H1 (cell line): Measurements from ENCODE around the gene CEP350.

Source experiments
- ATF2 ChIP-seq: IDR thresholded peaks from 2 replicates; pipeline ENCODE4 v1.6.1; 2012; ENCODE audit warnings: low read length, inconsistent platforms
- CBX5 ChIP-seq: fragments of 300-800, 300-1000 bp; sonication (generic); IDR thresholded peaks from 2 replicates; pipeline ENCODE4 v1.7.1; 2016; ENCODE audit warnings: antibody characterized with exemption, low read length, low read depth
- CTCF ChIP-seq, 3 experiments: IDR thresholded peaks; 1 replicate in 2 of 3; 2 replicates in 1 of 3; pipeline versions ENCODE4 v1.5.1 to v1.6.1; 2011; ENCODE audit warnings: low read length in 3 of 3, mild to moderate bottlenecking in 3 of 3, inconsistent platforms in 2 of 3, low read depth in 1 of 3, moderate library complexity in 1 of 3; ENCODE audit not compliant: insufficient read depth in 1 of 3; ENCODE audit errors: control extremely low read depth in 1 of 3
- EP300 ChIP-seq, 2 experiments: IDR thresholded peaks; 1 replicate in 1 of 2; 2 replicates in 1 of 2; pipeline ENCODE4 v1.6.1; 2011 to 2012; ENCODE audit warnings: low read depth in 2 of 2, low read length in 2 of 2, mild to moderate bottlenecking in 2 of 2, borderline replicate concordance in 1 of 2, inconsistent platforms in 1 of 2, moderate library complexity in 1 of 2
- GTF2F1 ChIP-seq: IDR thresholded peaks from 2 replicates; pipeline ENCODE4 v1.6.1; 2012; ENCODE audit warnings: low read depth, low read length, improper control_type of control experiment, borderline replicate concordance
- HDAC2 ChIP-seq, 2 experiments: fragments of 300-600 bp in 1 of 2; sonication (generic) in 1 of 2; IDR thresholded peaks; 2 replicates each; pipeline ENCODE4 v1.6.1; 2011 to 2012; ENCODE audit warnings: low read depth in 2 of 2, low read length in 2 of 2, mild to moderate bottlenecking in 2 of 2, moderate library complexity in 2 of 2, borderline replicate concordance in 1 of 2, inconsistent platforms in 1 of 2
- KDM1A ChIP-seq: fragments of 200-600, 300-600 bp; sonication (generic); IDR thresholded peaks from 2 replicates; pipeline ENCODE4 v1.7.1; 2016; ENCODE audit warnings: mild to moderate bottlenecking, low read length, borderline replicate concordance
- MAX ChIP-seq: IDR thresholded peaks from 2 replicates; pipeline ENCODE4 v1.6.1; 2012; ENCODE audit warnings: inconsistent platforms
- NRF1 ChIP-seq: IDR thresholded peaks from 2 replicates; pipeline ENCODE4 v1.6.1; 2011; ENCODE audit warnings: mild to moderate bottlenecking, low read depth, low read length, improper control_type of control experiment
- POLR2A ChIP-seq, 2 experiments: IDR thresholded peaks; 1 replicate in 1 of 2; 2 replicates in 1 of 2; pipeline ENCODE4 v1.6.1; 2011; ENCODE audit warnings: low read depth in 2 of 2, low read length in 2 of 2, mild to moderate bottlenecking in 2 of 2; ENCODE audit errors: control extremely low read depth in 1 of 2
- POLR2AphosphoS5 ChIP-seq: IDR thresholded peaks from 2 replicates; pipeline ENCODE4 v1.6.1; 2011; ENCODE audit warnings: low read depth, low read length
- TAF1 ChIP-seq: IDR thresholded peaks from 2 replicates; pipeline ENCODE4 v1.6.1; 2011; ENCODE audit warnings: mild to moderate bottlenecking, low read depth, low read length
- ZNF274 ChIP-seq: IDR thresholded peaks from 2 replicates; pipeline ENCODE4 v1.7.0; 2012; ENCODE audit warnings: low read length, borderline replicate concordance; ENCODE audit errors: extremely low read depth

GRCh38 chr1:180136968-180137356 lies 182.4 kb downstream of the CEP350 start:
- TF ChIP-seq CTCF (IDR thresholded peaks at IDR 0.05; ENCODE audit: control extremely low read depth in 1 of 3, insufficient read depth in 1 of 3, low read depth in 1 of 3, low read length in 3 of 3) (no peak), TAF1 (no peak), ZNF274 (no peak), KDM1A (no peak), GTF2F1 (no peak), CBX5 (no peak), NRF1 (no peak), POLR2A (IDR thresholded peaks at IDR 0.05; ENCODE audit: control extremely low read depth in 1 of 2, low read depth in 2 of 2, low read length in 2 of 2) (no peak), MAX (no peak), EP300 (IDR thresholded peaks at IDR 0.05; ENCODE audit: borderline replicate concordance in 1 of 2, low read depth in 2 of 2, low read length in 2 of 2) (no peak), ATF2 (no peak), POLR2AphosphoS5 (no peak), HDAC2 (IDR thresholded peaks at IDR 0.05; ENCODE audit: borderline replicate concordance in 1 of 2, low read depth in 2 of 2, low read length in 2 of 2) (no peak)
